K562 (cell line): Measurements from ENCODE around the gene C4orf54. TPM values are rescaled to one million over a fixed set of nuclear protein-coding genes. Genes with fewer than 3 reads are reported as not detected.

Source experiments
- ATAC-seq: fragments of 200-7000 bp; cut with Tn5 transposase; 3 replicates; pipeline ENCODE4 v1.9.1; 2020; ENCODE audit warnings: moderate library complexity
- BruUV-seq: library from RNA; stranded (reverse); fragments of 400-500 nt; replicated peaks from 2 replicates; lab custom pipeline; 2021; lab: Mats Ljungman, UMichigan
- CTCF ChIA-PET: fragments of 300-600 bp; formaldehyde crosslinking; extraction: SDS; loops from one replicate; lab custom pipeline; 2021; ENCODE audit warnings: low intra/inter-chr PET ratio; lab: Yijun Ruan, JAX
- POLR2A ChIA-PET: fragments of 300-600, 350-650 bp; sonication (Branson Sonifier 250); formaldehyde crosslinking; extraction: SDS; loops from one replicate; lab custom pipeline; 2021; ENCODE audit warnings: antibody characterized with exemption, inconsistent platforms; lab: Yijun Ruan, JAX
- DNase-seq, 4 experiments: peaks; one replicate each; pipeline versions ENCODE4 v3.0.0 to v3.0.0-alpha.2; 2011 to 2018; ENCODE audit warnings: low spot score in 3 of 4, mixed read lengths in 3 of 4; ENCODE audit errors: extremely low read depth in 1 of 4
- FAIRE-seq: peaks from 2 replicates; lab custom pipeline; 2011; peaks lifted over from hg19 to GRCh38; lab: Jason Lieb, UNC
- H2AFZ ChIP-seq: 2 replicates; pipeline ENCODE4 v1.6.0; 2011; ENCODE audit warnings: low read depth, low read length, control low read depth, inconsistent platforms
- H3K27ac ChIP-seq: fragments of 200-600 bp; 3 replicates; pipeline ENCODE4 v1.8.0; 2011; ENCODE audit warnings: low read depth, mild to moderate bottlenecking, control low read depth, inconsistent platforms, low read length, moderate library complexity, mixed read lengths; ENCODE audit errors: extremely low read depth
- H3K27me3 ChIP-seq, 2 experiments: fragments of 300-600 bp in 1 of 2; 2 replicates in 1 of 2; 3 replicates in 1 of 2; pipeline versions ENCODE4 v1.6.0 to v1.8.0; 2011; ENCODE audit warnings: inconsistent platforms in 2 of 2, low read length in 2 of 2, mild to moderate bottlenecking in 1 of 2, mixed read lengths in 1 of 2, moderate library complexity in 1 of 2; ENCODE audit not compliant: control insufficient read depth in 2 of 2, insufficient read depth in 2 of 2
- H3K36me3 ChIP-seq: fragments of 300-600 bp; 3 replicates; pipeline ENCODE4 v1.8.0; 2011; ENCODE audit warnings: mild to moderate bottlenecking, low read length, inconsistent platforms; ENCODE audit not compliant: control insufficient read depth, insufficient read depth
- H3K4me1 ChIP-seq, 2 experiments: fragments of 200-600 bp in 1 of 2; replicated peaks in 1 of 2; 2 replicates in 1 of 2; 3 replicates in 1 of 2; pipeline versions ENCODE4 v1.5.1 to v1.8.0; 2011; ENCODE audit warnings: inconsistent platforms in 2 of 2, low read length in 2 of 2, mild to moderate bottlenecking in 1 of 2, mixed read lengths in 1 of 2, moderate library complexity in 1 of 2; ENCODE audit not compliant: control insufficient read depth in 2 of 2, insufficient read depth in 2 of 2
- H3K4me2 ChIP-seq: 2 replicates; pipeline ENCODE4 v1.6.1; 2011; ENCODE audit warnings: low read length, control low read depth, inconsistent platforms, mixed read lengths; ENCODE audit not compliant: insufficient read depth
- H3K4me3 ChIP-seq: fragments of 200-600 bp; sonication (generic), shearing (Covaris generic); 2 replicates; pipeline ENCODE4 v1.5.1; 2016; ENCODE audit warnings: control low read depth, inconsistent platforms
- H3K79me2 ChIP-seq: fragments of 200-600 bp; 3 replicates; pipeline ENCODE4 v1.8.0; 2011; ENCODE audit warnings: low read length, inconsistent platforms; ENCODE audit not compliant: control insufficient read depth, insufficient read depth
- H3K9ac ChIP-seq, 2 experiments: 2 replicates each; pipeline versions ENCODE4 v1.6.0 to v1.6.1; 2011; ENCODE audit warnings: low read depth in 2 of 2, low read length in 2 of 2, control low read depth in 1 of 2, inconsistent platforms in 1 of 2, mild to moderate bottlenecking in 1 of 2, mixed read lengths in 1 of 2; ENCODE audit not compliant: insufficient read depth in 1 of 2
- H3K9me1 ChIP-seq: one replicate; pipeline ENCODE4 v1.6.0; 2011; ENCODE audit warnings: inconsistent platforms, mild to moderate bottlenecking, low read length, moderate library complexity; ENCODE audit not compliant: control insufficient read depth, insufficient read depth
- H3K9me3 ChIP-seq: replicated peaks from 2 replicates; pipeline ENCODE4 v1.5.1; 2011; ENCODE audit warnings: low read depth, low read length, inconsistent platforms; ENCODE audit not compliant: control insufficient read depth, insufficient read depth
- H4K20me1 ChIP-seq: replicated peaks from 2 replicates; pipeline ENCODE4 v1.6.1; 2011; ENCODE audit warnings: low read length, inconsistent platforms, mixed read lengths; ENCODE audit not compliant: control insufficient read depth, insufficient read depth
- BRD9 ChIP-seq: fragments of 450-650 bp; IDR thresholded peaks from 2 replicates; pipeline ENCODE4 v1.6.1; 2018; ENCODE audit warnings: low read depth; ENCODE audit not compliant: partially characterized antibody
- CCAR2 ChIP-seq: fragments of 200-400 bp; formaldehyde crosslinking; IDR thresholded peaks from 2 replicates; pipeline ENCODE4 v1.6.1; 2017; ENCODE audit warnings: mild to moderate bottlenecking, low read depth, low read length
- COPS2 ChIP-seq: fragments of 450-650 bp; conservative IDR thresholded peaks from 2 replicates; pipeline ENCODE4 v1.6.1; 2016; ENCODE audit warnings: mild to moderate bottlenecking, moderate library complexity
- CREB1 ChIP-seq, 2 experiments: sonication (generic) in 1 of 2; formaldehyde crosslinking in 1 of 2; IDR thresholded peaks; 2 replicates each; pipeline versions ENCODE4 v1.6.1 to v1.8.0; 2012 to 2022; ENCODE audit warnings: inconsistent platforms in 1 of 2, mild to moderate bottlenecking in 1 of 2, missing genetic modification reagents in 1 of 2, moderate library complexity in 1 of 2
- GATA2 ChIP-seq: sonication (generic); formaldehyde crosslinking; IDR thresholded peaks from 2 replicates; pipeline ENCODE4 v1.4.0; 2020; ENCODE audit warnings: mild to moderate bottlenecking, missing genetic modification reagents
- LARP7 ChIP-seq: fragments of 450-650 bp; IDR thresholded peaks from 2 replicates; pipeline ENCODE4 v1.6.1; 2016
- MXD1 ChIP-seq: fragments of 250-450 bp; sonication (Bioruptor Pico); IDR thresholded peaks from 2 replicates; pipeline ENCODE4 v1.8.0; 2021; ENCODE audit warnings: borderline replicate concordance, mild to moderate bottlenecking, moderate library complexity; ENCODE audit not compliant: poor library complexity, severe bottlenecking
- RFX7 ChIP-seq: fragments of 250-450 bp; sonication (Bioruptor Pico); IDR thresholded peaks from 2 replicates; pipeline ENCODE4 v1.5.1; 2021; ENCODE audit warnings: mild to moderate bottlenecking
- SAFB ChIP-seq: fragments of 200-400 bp; formaldehyde crosslinking; IDR thresholded peaks from 2 replicates; pipeline ENCODE4 v1.6.1; 2017; ENCODE audit warnings: low read depth, low read length, borderline replicate concordance
- TCF15 ChIP-seq: fragments of 250-450 bp; sonication (Bioruptor Pico); IDR thresholded peaks from 2 replicates; pipeline ENCODE4 v1.8.0; 2022; ENCODE audit warnings: moderate library complexity, mild to moderate bottlenecking, inconsistent platforms
- TCF3 ChIP-seq: sonication (generic); formaldehyde crosslinking; IDR thresholded peaks from 2 replicates; pipeline ENCODE4 v1.4.0; 2020; ENCODE audit warnings: mild to moderate bottlenecking, missing genetic modification reagents
- ZFP30 ChIP-seq: fragments of 250-450 bp; sonication (Bioruptor Pico); IDR thresholded peaks from 2 replicates; pipeline ENCODE4 v1.8.0; 2022; ENCODE audit warnings: moderate library complexity, mild to moderate bottlenecking, inconsistent platforms, borderline replicate concordance
- ZNF398 ChIP-seq: fragments of 250-450 bp; sonication (Bioruptor Pico); IDR thresholded peaks from 2 replicates; pipeline ENCODE4 v1.8.0; 2021; ENCODE audit warnings: moderate library complexity, mild to moderate bottlenecking, inconsistent platforms
- ZNF785 ChIP-seq: fragments of 250-450 bp; sonication (Bioruptor Pico); IDR thresholded peaks from 2 replicates; pipeline ENCODE4 v1.4.0; 2020; ENCODE audit warnings: mild to moderate bottlenecking
- WGBS: fragments of 100-300 bp; shearing (Covaris generic); methylation state at CpG from one replicate; pipeline ENCODE4 v1.1.6; 2016; ENCODE audit warnings: low coverage, mixed read lengths; ENCODE audit not compliant: insufficient coverage; ENCODE audit errors: missing lambda C conversion rate; 5-methylcytosine and 5-hydroxymethylcytosine counted together
- in situ Hi-C: fragments of 300-500 bp; cut with MboI; formaldehyde crosslinking; loops from 4 replicates; pipeline ENCODE4 v1.15.0; 2018; ENCODE audit warnings: inconsistent platforms, mixed read lengths
- intact Hi-C: fragments of 100-400 bp; cut with micrococcal nuclease; formaldehyde crosslinking; loops from 2 replicates; pipeline ENCODE4 v1.14.2; 2022
- polyA plus RNA-seq, 8 experiments: library from polyadenylated mRNA; depleted of rRNA in 4 of 8; stranded (reverse) in 5 of 8; unstranded in 3 of 8; fragments of >200 nt; fragmentation: Nextera tagmentation in 2 of 8; fragmentation: Illumina TruSeq in 1 of 8; extraction: Ambion mirVana in 2 of 8; extraction: Trizol in 1 of 8; gene quantifications; 2 replicates each; pipeline versions ENCODE4 v1.2.1 to v1.2.3, GENCODE V29; 2011 to 2014; ENCODE audit warnings: inconsistent platforms in 1 of 8, missing spikeins in 1 of 8
- total RNA-seq, 7 experiments: library from RNA; depleted of rRNA in 6 of 7; stranded (reverse); fragments of >200 nt in 6 of 7; fragmentation: Illumina TruSeq in 2 of 7; extraction: Trizol in 2 of 7; gene quantifications; 2 replicates each; pipeline versions ENCODE4 v1.2.1 to v1.2.3, GENCODE V29; 2011 to 2021; ENCODE audit warnings: low replicate concordance in 1 of 7

The C4orf54 gene
- total and polyA plus RNA-seq, 9 of the 15 experiments (the other 6 are each of a cell fraction or from before 2014, with no cell fraction given): not detected

GRCh38 chr4:99629962-99630554, 27.6 kb downstream of the C4orf54 start:
- no TSS peak for BruUV-seq
- no peak for DNase-seq
- no peaks in the 10 kb centered on the region for H3K36me3 ChIP-seq
- POLR2A ChIA-PET: no interaction called here
- no peaks in the 10 kb centered on the region for H4K20me1 ChIP-seq
- no peaks in the 10 kb centered on the region for H3K9me1 ChIP-seq
- H3K4me3 ChIP-seq: no peak overlapping the region
- FAIRE-seq: no peak
- H3K27ac ChIP-seq: no peak overlapping the region
- H3K79me2 ChIP-seq: no peaks in the 10 kb centered on the region
- intact Hi-C loops (no loop called here), in situ Hi-C loops (no loop called here)
- H3K4me2 ChIP-seq: no peak overlapping the region
- H3K4me1 ChIP-seq: no peaks in the 10 kb centered on the region
- no peaks in the 10 kb centered on the region for H3K9me3 ChIP-seq
- peaks cover 0 to 3% of the 10 kb centered on the region in 2 experiments; a peak in 1 of 5 replicates for H3K27me3 ChIP-seq
- ATAC-seq: no peak
- no peak overlapping the region for H3K9ac ChIP-seq
- TF ChIP-seq SAFB: no peak
- TF ChIP-seq CREB1 (IDR thresholded peaks at IDR 0.05): no peak
- TF ChIP-seq CREB1 (CRISPR knock-in tag; IDR thresholded peaks at IDR 0.05): no peak
- H2AFZ ChIP-seq: no peak overlapping the region
- CTCF ChIA-PET: no interaction called here

- no peaks in the 10 kb centered on the region for H4K20me1 ChIP-seq
- H3K4me1 ChIP-seq: no peaks in the 10 kb centered on the region
- in situ Hi-C loops: no loop called here
- intact Hi-C loops: no loop called here
- H3K79me2 ChIP-seq: no peaks in the 10 kb centered on the region
- BruUV-seq: no TSS peak
- POLR2A ChIA-PET: interaction anchor here (0.6 kb wide), 1 partner anchor 184 kb away, joined by 3 read pairs; no protein-coding TSS in a partner anchor
- no peak for ATAC-seq
- H3K9me3 ChIP-seq: no peaks in the 10 kb centered on the region
- no peak for FAIRE-seq
- peaks cover 4% of the 10 kb centered on the region in 2 experiments; a peak in 2 of 5 replicates for H3K27me3 ChIP-seq
- H2AFZ ChIP-seq: no peak overlapping the region
- no peak overlapping the region for H3K4me2 ChIP-seq
- DNase-seq: no peak
- no peaks in the 10 kb centered on the region for H3K36me3 ChIP-seq
- H3K27ac ChIP-seq: no peak overlapping the region
- no peak overlapping the region for H3K4me3 ChIP-seq
- 7% methylated on average over 1 of the region's 1 CpG for WGBS
- CTCF ChIA-PET: no interaction called here
- no peaks in the 10 kb centered on the region for H3K9me1 ChIP-seq
- H3K9ac ChIP-seq: no peak overlapping the region
- no peak for TF ChIP-seq ZNF785 (CRISPR knock-in tag)
- TF ChIP-seq ZFP30 (CRISPR knock-in tag): no peak
- no peak for TF ChIP-seq COPS2
- no peak for TF ChIP-seq RFX7 (CRISPR knock-in tag)
- no peak for TF ChIP-seq CCAR2
- no peak for TF ChIP-seq LARP7
- no peak for TF ChIP-seq TCF15
- TF ChIP-seq GATA2 (CRISPR knock-in tag): no peak
- TF ChIP-seq BRD9: no peak
- no peak for TF ChIP-seq TCF3
- TF ChIP-seq ZNF398 (CRISPR knock-in tag): no peak
- TF ChIP-seq MXD1 (CRISPR knock-in tag): no peak
These were observed 29.6 kb downstream of the C4orf54 start for GRCh38 chr4:99628040-99628439.
